Measurements from ENCODE around the gene PARM1. TPM values are rescaled to one million over a fixed set of nuclear protein-coding genes. Genes with fewer than 3 reads are reported as not detected.

PARM1 gene
- total and polyA plus RNA-seq, 2 donors (not counting 1 experiment from before 2014, with no cell fraction given), result 7.8 to 10.4 TPM

GRCh38 chr4:75025431-75025830 is 92.5 kb downstream of the PARM1 start:
- intact Hi-C loops (cut with micrococcal nuclease), result no loop called here
- H3K4me3 Mint-ChIP-seq, result no peak overlapping the region
- ChIA-PET POLR2A (no interaction called here), CTCF (no interaction called here)
- H2AFZ ChIP-seq (ENCODE audit: insufficient read depth, low read depth, low read length, poor library complexity, severe bottlenecking), result no peak overlapping the region
- no peak overlapping the region for H3K4me3 ChIP-seq (ENCODE audit: control extremely low read depth in 1 of 5, extremely low read depth in 1 of 5, insufficient read depth in 1 of 5, low read depth in 2 of 5, low read length in 4 of 5)
- WGBS (ENCODE audit: insufficient coverage), result no CpG with 5 or more reads among the region's 5 CpGs
- H3K4me1 ChIP-seq (ENCODE audit: control insufficient read depth in 2 of 2, insufficient read depth in 2 of 2, low read length in 2 of 2), result peaks cover 0 to 5% of the 10 kb centered on the region in 2 donors
- H3K27me3 ChIP-seq (replicated peaks in 1 of 4; ENCODE audit: control extremely low read depth in 1 of 4, control insufficient read depth in 3 of 4, insufficient read depth in 4 of 4, low read length in 3 of 4), result no peaks in the 10 kb centered on the region
- ATAC-seq (ENCODE audit: low read depth) (no peak), DNase-seq (no peak)
- H3K9me3 ChIP-seq (ENCODE audit: control extremely low read depth in 1 of 3, control insufficient read depth in 2 of 3, insufficient read depth in 1 of 3, low read length in 2 of 3), result peaks cover 0 to 3% (median 0%) of the 10 kb centered on the region in 3 donors
- H3K27ac ChIP-seq (ENCODE audit: low read length in 2 of 2), result no peak overlapping the region
- peaks cover 2% of the 10 kb centered on the region for H3K9me3 Mint-ChIP-seq (ENCODE audit: insufficient read depth)
- no peaks in the 10 kb centered on the region for H3K36me3 ChIP-seq (replicated peaks in 1 of 2; ENCODE audit: control extremely low read depth in 1 of 2, control insufficient read depth in 1 of 2, extremely low read depth in 1 of 2, insufficient read depth in 2 of 2, low read length in 1 of 2)
- H4K20me1 ChIP-seq (ENCODE audit: control insufficient read depth, insufficient read depth, low read length, poor library complexity, severe bottlenecking), result no peaks in the 10 kb centered on the region
- no peak overlapping the region for H3K4me2 ChIP-seq (replicated peaks; ENCODE audit: low read depth, low read length, poor library complexity, severe bottlenecking)
- H3K27ac Mint-ChIP-seq, result no peak overlapping the region
- TF ChIP-seq, protein P1, sequence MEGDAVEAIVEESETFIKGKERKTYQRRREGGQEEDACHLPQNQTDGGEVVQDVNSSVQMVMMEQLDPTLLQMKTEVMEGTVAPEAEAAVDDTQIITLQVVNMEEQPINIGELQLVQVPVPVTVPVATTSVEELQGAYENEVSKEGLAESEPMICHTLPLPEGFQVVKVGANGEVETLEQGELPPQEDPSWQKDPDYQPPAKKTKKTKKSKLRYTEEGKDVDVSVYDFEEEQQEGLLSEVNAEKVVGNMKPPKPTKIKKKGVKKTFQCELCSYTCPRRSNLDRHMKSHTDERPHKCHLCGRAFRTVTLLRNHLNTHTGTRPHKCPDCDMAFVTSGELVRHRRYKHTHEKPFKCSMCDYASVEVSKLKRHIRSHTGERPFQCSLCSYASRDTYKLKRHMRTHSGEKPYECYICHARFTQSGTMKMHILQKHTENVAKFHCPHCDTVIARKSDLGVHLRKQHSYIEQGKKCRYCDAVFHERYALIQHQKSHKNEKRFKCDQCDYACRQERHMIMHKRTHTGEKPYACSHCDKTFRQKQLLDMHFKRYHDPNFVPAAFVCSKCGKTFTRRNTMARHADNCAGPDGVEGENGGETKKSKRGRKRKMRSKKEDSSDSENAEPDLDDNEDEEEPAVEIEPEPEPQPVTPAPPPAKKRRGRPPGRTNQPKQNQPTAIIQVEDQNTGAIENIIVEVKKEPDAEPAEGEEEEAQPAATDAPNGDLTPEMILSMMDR (IDR thresholded peaks at IDR 0.05), result no peak
- no peak for TF ChIP-seq EZH2 (IDR thresholded peaks at IDR 0.05; ENCODE audit: borderline replicate concordance, insufficient read depth, low read depth, low read length, poor library complexity, severe bottlenecking)
- no peak overlapping the region for H3K9ac ChIP-seq (ENCODE audit: low read length)
- no peaks in the 10 kb centered on the region for H3K79me2 ChIP-seq (ENCODE audit: control insufficient read depth, insufficient read depth, low read length)
- peaks cover 13% of the 10 kb centered on the region for H3K4me1 Mint-ChIP-seq
- no peaks in the 10 kb centered on the region for H3K27me3 Mint-ChIP-seq

DNA sequence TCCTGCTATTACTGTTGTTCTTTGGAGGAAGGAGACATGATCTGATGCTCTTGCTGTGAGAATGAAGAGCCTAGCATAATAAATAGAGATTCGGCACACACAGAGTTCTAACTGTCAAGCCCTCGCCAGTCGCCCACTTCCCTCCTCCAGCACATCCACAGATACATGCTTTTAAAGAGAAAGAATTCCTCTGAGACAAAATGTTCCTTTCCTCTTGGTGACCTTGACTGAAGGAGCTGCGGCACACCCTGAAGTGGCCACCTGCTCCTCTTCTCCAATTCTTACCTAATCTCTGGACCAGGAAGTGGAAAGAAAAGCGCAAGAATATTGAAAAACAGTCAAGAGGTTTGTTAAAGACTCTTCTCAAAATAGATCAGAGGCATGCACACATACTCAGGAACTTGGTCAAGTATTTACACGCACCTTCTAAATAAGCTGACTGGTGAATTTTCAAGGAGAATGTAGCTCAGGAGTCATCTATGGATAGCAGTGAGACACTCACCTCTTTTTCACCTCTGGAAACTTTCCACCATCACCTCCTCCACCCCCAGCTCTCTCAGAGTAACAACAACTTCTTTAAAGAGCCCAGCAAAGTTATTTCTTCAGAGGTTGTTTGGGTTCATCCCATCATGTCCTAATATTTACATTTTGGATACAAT is 95.4 kb downstream of the PARM1 start:
- WGBS (ENCODE audit: insufficient coverage), result 96% methylated on average over 4 of the region's 6 CpGs
- no peak overlapping the region for H3K27ac ChIP-seq (ENCODE audit: low read length in 2 of 2)
- ChIA-PET CTCF (no interaction called here), POLR2A (no interaction called here)
- H3K4me1 ChIP-seq (ENCODE audit: control insufficient read depth in 2 of 2, insufficient read depth in 2 of 2, low read length in 2 of 2), result peaks cover 7 to 14% of the 10 kb centered on the region in 2 donors
- Mint-ChIP-seq H3K27me3 (no peaks in the 10 kb centered on the region), H3K4me1 (peaks cover 21% of the 10 kb centered on the region), H3K4me3 (no peak overlapping the region), H3K27ac (no peak overlapping the region), H3K9me3 (ENCODE audit: insufficient read depth) (peaks cover 2% of the 10 kb centered on the region)
- no peak overlapping the region for H2AFZ ChIP-seq (ENCODE audit: insufficient read depth, low read depth, low read length, poor library complexity, severe bottlenecking)
- no peak overlapping the region for H3K9ac ChIP-seq (ENCODE audit: low read length)
- peaks cover 0 to 3% (median 0%) of the 10 kb centered on the region in 3 donors for H3K9me3 ChIP-seq (ENCODE audit: control extremely low read depth in 1 of 3, control insufficient read depth in 2 of 3, insufficient read depth in 1 of 3, low read length in 2 of 3)
- no peak overlapping the region for H3K4me2 ChIP-seq (replicated peaks; ENCODE audit: low read depth, low read length, poor library complexity, severe bottlenecking)
- no peaks in the 10 kb centered on the region for H3K79me2 ChIP-seq (ENCODE audit: control insufficient read depth, insufficient read depth, low read length)
- no peak for DNase-seq
- no peak overlapping the region for H3K4me3 ChIP-seq (ENCODE audit: control extremely low read depth in 1 of 5, extremely low read depth in 1 of 5, insufficient read depth in 1 of 5, low read depth in 2 of 5, low read length in 4 of 5)
- TF ChIP-seq EZH2 (IDR thresholded peaks at IDR 0.05; ENCODE audit: borderline replicate concordance, insufficient read depth, low read depth, low read length, poor library complexity, severe bottlenecking), result no peak
- TF ChIP-seq, protein P1 (IDR thresholded peaks at IDR 0.05), result no peak
- intact Hi-C loops (cut with micrococcal nuclease), result no loop called here
- H3K36me3 ChIP-seq (replicated peaks in 1 of 2; ENCODE audit: control extremely low read depth in 1 of 2, control insufficient read depth in 1 of 2, extremely low read depth in 1 of 2, insufficient read depth in 2 of 2, low read length in 1 of 2), result no peaks in the 10 kb centered on the region
- H3K27me3 ChIP-seq (replicated peaks in 1 of 4; ENCODE audit: control extremely low read depth in 1 of 4, control insufficient read depth in 3 of 4, insufficient read depth in 4 of 4, low read length in 3 of 4), result no peaks in the 10 kb centered on the region
- H4K20me1 ChIP-seq (ENCODE audit: control insufficient read depth, insufficient read depth, low read length, poor library complexity, severe bottlenecking), result no peaks in the 10 kb centered on the region
- no peak for ATAC-seq (ENCODE audit: low read depth)
